Activated CD4-positive, alpha-beta T cell treated with anti-CD3 and anti-CD28 coated beads for 4 hours (primary cell): ENCODE measurements around the gene HERC4.

Experiments used
- DNase-seq, 2 donors: peaks; one replicate each; pipeline ENCODE4 v3.0.0-alpha.2; 2020

The HERC4 gene, protein sequence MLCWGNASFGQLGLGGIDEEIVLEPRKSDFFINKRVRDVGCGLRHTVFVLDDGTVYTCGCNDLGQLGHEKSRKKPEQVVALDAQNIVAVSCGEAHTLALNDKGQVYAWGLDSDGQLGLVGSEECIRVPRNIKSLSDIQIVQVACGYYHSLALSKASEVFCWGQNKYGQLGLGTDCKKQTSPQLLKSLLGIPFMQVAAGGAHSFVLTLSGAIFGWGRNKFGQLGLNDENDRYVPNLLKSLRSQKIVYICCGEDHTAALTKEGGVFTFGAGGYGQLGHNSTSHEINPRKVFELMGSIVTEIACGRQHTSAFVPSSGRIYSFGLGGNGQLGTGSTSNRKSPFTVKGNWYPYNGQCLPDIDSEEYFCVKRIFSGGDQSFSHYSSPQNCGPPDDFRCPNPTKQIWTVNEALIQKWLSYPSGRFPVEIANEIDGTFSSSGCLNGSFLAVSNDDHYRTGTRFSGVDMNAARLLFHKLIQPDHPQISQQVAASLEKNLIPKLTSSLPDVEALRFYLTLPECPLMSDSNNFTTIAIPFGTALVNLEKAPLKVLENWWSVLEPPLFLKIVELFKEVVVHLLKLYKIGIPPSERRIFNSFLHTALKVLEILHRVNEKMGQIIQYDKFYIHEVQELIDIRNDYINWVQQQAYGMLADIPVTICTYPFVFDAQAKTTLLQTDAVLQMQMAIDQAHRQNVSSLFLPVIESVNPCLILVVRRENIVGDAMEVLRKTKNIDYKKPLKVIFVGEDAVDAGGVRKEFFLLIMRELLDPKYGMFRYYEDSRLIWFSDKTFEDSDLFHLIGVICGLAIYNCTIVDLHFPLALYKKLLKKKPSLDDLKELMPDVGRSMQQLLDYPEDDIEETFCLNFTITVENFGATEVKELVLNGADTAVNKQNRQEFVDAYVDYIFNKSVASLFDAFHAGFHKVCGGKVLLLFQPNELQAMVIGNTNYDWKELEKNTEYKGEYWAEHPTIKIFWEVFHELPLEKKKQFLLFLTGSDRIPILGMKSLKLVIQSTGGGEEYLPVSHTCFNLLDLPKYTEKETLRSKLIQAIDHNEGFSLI

GRCh38 chr10:68074775-68075549, at the start of gene HERC4:
Gene HERC4 (minus strand): TSS chr10:68075283. CDS start chr10:68073108, 2,175 bp downstream.
- peak; percentile 89 to 92 for DNase-seq

DNA sequence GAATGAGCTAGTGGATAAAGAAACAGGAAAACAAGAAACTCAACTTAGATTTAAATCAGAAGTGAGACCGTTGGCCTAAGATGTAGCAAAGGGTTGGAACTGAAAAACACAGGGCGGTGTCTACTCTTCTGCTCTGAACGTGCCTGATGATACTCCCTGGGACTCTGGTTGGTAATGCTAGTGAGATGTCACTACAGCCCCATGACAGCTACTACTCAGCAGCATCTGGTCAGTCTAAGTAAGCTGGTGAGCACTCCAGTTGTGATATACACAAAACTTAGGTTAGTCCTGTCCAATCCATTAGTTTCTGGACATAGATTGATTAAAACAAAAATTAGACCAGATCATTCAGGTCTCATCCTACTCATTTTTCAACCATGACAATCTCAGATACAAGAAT, 49.6 kb upstream of the HERC4 start:
- DNase-seq, result no peak

DNA sequence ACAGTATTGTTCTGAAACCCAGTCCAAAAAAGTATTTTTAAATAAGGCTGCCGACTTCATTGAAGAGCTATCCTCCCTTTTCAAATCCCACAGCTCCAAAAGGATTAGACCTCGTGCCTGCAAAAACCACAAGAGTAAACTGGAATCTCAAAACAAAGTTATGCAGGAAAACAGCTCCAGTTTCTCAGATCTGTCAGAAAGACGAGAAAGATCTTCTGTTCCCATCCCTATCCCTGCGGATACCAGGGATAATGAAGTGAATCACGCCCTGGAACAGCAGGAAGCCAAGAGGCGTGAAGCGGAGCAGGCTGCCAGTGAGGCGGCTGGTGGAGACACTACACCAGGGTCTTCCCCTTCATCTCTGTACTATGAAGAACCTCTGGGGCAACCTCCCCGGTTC, 46.8 kb upstream of the HERC4 start:
- DNase-seq, result no peak

GRCh38 chr10:68121020-68121743, 46.1 kb upstream of the HERC4 start:
- no peak for DNase-seq

- DNase-seq, result no peak
Measured at GRCh38 chr10:68118657-68119056, 43.6 kb upstream of the HERC4 start.

GRCh38 chr10:68112837-68113236, 37.8 kb upstream of the HERC4 start:
- no peak for DNase-seq

DNA sequence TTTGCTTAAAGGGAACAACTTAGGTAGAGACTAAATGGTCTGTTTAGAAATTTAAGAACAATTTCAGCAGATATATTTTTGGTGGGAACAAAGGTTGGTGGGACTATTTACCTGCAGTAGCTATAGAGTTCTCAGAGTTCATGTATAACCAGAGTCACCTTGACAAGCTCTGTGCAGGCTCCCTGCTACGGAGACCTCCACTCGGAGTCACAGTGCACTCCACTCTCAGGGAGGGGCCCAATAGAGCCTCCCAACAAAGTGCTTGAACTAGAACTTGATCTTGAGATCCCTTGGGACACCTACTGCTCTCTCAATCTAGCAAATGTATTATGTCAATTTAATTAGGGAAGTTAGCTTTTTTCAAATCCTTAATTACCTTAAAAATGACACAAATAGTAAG, 36.5 kb upstream of the HERC4 start:
- DNase-seq, result no peak

DNA sequence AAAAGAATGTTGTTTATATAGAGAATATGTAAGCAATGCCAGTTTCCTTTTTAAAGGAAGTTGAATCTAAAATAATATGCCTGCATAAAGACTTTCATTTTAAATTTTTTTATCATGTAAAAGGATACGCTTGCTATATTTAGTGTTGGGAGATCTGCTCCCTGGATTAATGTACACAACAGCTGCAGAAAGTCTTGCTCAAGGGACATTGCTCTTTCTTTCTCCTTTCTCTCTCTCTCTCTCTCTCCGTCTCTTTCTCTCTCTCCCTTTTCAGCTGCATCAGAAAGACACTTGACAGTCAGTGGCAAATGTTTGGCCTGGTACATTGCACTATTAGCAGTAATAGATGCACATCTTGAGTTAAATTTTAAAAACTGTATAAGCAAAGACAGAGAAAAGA, 34.9 kb upstream of the HERC4 start:
- no peak for DNase-seq

GRCh38 chr10:68109331-68109730, 34.2 kb upstream of the HERC4 start, which contains the start of gene MYPN:
Gene MYPN (plus strand): TSS chr10:68109488. CDS start chr10:68121439, 11,951 bp downstream.
- DNase-seq, result no peak

DNA sequence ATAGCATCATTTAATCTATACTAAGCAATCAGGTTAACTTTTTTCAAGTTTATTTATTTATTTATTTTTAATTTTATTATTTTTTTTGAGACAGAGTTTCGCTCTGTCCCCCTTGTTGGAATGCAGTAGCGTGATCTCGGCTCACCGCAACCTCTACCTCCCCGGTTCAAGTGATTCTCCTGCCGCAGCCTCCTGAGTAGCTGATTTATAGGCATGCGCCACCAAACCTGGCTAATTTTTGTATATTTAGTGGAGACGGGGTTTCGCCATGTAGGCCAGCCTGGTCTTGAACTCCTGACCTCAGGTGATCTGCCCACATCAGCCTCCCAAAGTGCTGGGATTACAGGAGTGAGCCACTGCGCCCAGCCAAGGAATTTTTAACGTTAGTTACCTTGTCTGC, 33.6 kb upstream of the HERC4 start:
- DNase-seq, result no peak

- DNase-seq, result no peak
Measured at GRCh38 chr10:68108051-68108450, 33.0 kb upstream of the HERC4 start.

- no peak for DNase-seq
Measured at GRCh38 chr10:68107651-68108050, 32.6 kb upstream of the HERC4 start.

DNA sequence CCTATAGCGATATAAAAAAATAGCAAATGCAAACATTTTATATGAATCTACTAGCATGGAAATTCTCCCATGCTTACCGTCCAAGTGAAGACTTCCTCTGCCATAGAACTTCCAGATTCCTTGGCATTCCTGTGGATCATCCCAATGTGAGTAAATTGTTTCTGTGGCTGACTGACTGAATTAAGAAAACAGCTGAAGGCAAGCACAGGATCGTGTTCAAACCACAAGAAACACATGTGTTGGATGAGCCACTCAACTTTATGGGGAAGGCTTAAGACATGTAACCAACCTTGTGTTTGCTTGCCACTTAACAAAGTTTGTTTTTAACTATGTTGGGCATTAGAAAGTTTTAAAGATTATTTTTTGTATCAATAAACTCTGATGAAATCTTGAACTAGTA, 31.6 kb upstream of the HERC4 start:
- no peak for DNase-seq

DNA sequence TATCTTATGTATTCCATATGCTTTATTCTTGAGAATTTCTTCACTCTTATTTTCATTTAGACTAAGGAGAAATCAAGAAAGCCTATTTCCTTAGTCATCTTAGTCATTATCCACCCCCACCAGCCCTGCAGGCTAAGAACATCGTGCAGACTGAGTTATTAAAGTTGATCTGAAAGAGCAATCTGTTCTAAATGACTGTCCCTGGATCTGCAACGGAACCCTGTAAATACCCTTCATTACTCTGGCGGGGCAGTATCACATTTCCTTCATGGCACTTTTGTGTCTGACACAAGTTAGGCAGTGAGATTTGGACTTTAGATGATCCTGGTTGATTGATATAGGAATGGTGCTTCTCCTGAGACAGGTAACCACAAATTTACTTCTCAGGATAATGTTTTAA, 30.7 kb upstream of the HERC4 start:
- DNase-seq, result no peak

DNA sequence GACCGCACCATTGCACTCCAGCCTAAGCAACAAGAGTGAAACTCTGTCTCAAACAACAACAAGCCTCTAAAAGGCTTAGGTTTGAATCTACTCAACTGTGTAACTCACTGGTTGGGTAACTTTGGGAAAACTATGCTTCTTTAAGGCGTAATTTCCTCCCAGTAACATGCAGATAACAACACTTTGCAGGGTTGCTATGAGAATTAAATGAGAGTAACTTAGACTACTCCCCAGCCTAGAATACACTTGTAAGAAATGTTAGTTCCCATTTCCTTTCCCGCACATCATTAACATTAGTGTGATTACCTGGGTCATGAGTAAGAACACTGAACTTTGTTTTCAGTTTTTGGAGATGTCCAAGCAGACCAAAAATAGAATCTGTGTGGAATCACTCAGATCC, 28.8 kb upstream of the HERC4 start:
- no peak for DNase-seq

- no peak for DNase-seq
Measured at GRCh38 chr10:68103261-68103878, 28.3 kb upstream of the HERC4 start.

- no peak for DNase-seq
Measured at GRCh38 chr10:68101066-68101465, 26.0 kb upstream of the HERC4 start.

DNA sequence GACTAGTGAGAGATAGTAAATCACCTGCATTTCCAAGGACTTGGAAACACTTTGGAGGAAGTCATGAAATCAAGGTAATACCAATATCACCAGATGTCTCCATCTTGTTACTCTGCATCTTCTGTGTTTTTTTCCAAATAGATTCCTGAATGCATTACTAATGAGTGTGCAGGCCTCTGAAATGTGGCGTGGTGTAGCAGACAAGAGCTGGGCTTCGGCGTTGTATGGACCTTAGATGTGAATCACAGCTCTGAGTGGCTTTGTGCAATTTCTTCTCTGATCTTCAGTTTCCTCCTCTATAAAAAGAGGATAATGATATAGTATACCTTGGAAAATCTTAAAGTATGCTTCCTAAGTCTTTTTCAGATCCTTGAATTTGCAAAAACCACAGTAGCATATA, 24.7 kb upstream of the HERC4 start:
- DNase-seq, result no peak

DNA sequence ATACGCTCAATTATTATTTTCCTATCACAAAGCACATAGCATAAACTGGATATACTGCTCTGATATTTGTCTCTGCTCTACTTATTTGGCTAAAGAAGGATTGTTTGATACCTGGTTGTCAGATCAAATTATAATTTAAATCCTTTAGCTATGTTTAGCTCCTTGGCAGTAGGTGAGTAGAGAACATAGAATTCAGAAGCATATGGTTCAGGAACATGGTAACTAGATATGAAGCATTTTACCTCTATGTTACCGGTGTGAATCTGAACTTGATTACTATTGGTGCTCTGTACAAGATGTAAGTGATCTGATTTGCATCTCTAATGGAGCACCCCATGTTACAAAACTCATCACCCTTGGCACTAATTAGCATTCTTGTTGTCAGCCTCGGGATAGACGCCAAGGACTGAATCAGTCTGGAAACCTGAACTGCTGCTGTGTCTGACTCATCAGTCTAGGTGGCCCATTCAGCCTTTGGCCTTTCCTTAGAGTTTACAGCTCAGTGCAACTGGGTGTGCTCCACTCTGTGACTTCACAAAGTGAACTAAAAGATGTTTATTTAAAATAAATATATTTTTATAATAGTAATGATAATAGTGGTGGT, 21.9 kb upstream of the HERC4 start:
- no peak for DNase-seq

DNA sequence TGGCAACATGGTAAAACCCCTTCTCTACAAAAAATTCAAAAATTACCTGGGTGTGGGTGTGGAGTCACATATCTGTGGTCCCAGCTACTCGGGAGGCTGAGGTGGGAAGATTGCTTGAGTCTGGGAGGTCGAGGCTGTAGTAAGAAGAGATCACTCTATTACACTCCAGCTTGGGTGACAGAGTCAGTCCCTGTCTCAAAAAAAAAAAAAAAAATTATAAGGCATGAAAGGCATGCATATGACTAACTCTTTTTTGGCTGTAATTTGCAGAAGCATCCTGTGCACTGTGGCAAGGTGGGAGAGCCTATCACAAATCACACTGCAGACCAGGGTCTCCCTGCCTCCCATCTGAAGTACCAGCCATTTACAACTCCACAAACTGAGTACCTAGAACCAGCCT, 20.1 kb upstream of the HERC4 start:
- no peak for DNase-seq

GRCh38 chr10:68092512-68092911, 17.4 kb upstream of the HERC4 start:
- no peak for DNase-seq
